Keratinocyte (primary cell): Measurements from ENCODE around the gene ENO4.

Experiments used
- EZH2 ChIP-seq: IDR thresholded peaks from one replicate; pipeline ENCODE4 v1.6.1; 2012; ENCODE audit warnings: inconsistent platforms, mild to moderate bottlenecking, low read length, moderate library complexity
- TF ChIP-seq, protein P1 (sequence below), 3 experiments: IDR thresholded peaks in 1 of 3; conservative IDR thresholded peaks in 1 of 3; optimal IDR thresholded peaks in 1 of 3; 2 replicates in 2 of 3; 3 replicates in 1 of 3; pipeline versions ENCODE3 to v1.5.1; 2011; ENCODE audit warnings: low read length in 3 of 3, mild to moderate bottlenecking in 3 of 3, moderate library complexity in 2 of 3, control low read depth in 1 of 3, inconsistent platforms in 1 of 3; ENCODE audit not compliant: insufficient read depth in 2 of 3; ENCODE audit errors: extremely low read depth in 1 of 3

GRCh38 chr10:116811691-116812090, 37.6 kb upstream of the ENO4 start:
- TF ChIP-seq, protein P1, sequence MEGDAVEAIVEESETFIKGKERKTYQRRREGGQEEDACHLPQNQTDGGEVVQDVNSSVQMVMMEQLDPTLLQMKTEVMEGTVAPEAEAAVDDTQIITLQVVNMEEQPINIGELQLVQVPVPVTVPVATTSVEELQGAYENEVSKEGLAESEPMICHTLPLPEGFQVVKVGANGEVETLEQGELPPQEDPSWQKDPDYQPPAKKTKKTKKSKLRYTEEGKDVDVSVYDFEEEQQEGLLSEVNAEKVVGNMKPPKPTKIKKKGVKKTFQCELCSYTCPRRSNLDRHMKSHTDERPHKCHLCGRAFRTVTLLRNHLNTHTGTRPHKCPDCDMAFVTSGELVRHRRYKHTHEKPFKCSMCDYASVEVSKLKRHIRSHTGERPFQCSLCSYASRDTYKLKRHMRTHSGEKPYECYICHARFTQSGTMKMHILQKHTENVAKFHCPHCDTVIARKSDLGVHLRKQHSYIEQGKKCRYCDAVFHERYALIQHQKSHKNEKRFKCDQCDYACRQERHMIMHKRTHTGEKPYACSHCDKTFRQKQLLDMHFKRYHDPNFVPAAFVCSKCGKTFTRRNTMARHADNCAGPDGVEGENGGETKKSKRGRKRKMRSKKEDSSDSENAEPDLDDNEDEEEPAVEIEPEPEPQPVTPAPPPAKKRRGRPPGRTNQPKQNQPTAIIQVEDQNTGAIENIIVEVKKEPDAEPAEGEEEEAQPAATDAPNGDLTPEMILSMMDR (optimal IDR thresholded peaks at IDR 0.05 in 1 of 3, IDR thresholded peaks at IDR 0.05 in 1 of 3, conservative IDR thresholded peaks at IDR 0.05 in 1 of 3; ENCODE audit: extremely low read depth in 1 of 3, insufficient read depth in 2 of 3, low read length in 3 of 3), result no peak
- no peak for TF ChIP-seq EZH2
